Lung microvascular endothelial cell (primary cell): ENCODE data around the gene LCN6. TPM values are rescaled to one million over a fixed set of nuclear protein-coding genes. Genes with fewer than 3 reads are reported as not detected.
"Not testable (repeated sequence)": the region's sequence is repeated elsewhere in the genome, so short reads cannot be mapped to it uniquely, and the experiment has no call there.

Experiments used
- DNase-seq, 2 donors: peaks; one replicate each; pipeline versions ENCODE4 v3.0.0 to v3.0.0-alpha.2; 2010; ENCODE audit warnings: low read depth in 2 of 2
- total RNA-seq: library from RNA; depleted of rRNA; stranded (reverse); fragments of >200 nt; gene quantifications from 2 replicates; pipeline ENCODE4 v1.2.1, GENCODE V29; 2014

The LCN6 gene
- total RNA-seq, 1 donor from 2014 or later: not detected

DNA sequence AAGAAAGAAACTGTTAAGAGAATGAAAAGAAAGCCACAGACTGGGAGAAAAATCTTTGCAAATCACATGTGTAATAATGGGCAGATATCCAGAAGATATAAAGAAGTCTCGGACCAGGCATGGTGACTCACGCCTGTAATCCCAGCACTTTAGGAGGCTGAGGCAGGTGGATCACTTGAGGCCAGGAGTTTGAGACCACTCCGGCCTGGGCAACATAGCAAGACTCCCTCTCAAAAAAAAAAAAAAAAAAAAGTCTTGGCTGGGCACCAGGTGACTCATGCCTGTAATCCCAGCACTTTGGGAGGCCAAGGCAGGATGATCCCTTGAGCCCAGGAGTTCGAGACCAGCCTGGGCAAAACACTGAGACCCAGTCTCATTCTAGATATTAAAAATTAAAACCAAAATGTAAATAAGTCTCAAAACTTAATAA is 37.1 kb downstream of the LCN6 start:
- peak in 1 of 2 donors; percentile 67 for DNase-seq

DNA sequence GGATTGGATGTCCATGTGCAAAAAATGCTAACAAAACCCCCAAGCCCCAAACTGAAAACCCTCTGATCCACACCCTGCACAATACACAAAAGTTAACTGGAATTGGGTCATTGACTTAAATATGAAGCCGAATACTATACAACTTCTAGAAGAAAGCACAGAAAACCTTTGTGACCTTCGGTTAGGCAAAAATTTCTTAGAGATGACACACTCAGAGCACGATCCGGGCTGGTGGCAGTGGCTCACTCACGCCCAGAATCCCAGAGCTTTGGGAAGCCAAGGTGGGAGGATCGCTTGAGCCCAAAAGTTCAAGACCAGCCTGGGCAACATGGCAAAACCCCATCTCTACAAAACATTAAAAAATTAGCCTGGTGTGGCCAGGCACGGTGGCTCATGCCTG is 37.8 kb downstream of the LCN6 start:
- no peak for DNase-seq

DNA sequence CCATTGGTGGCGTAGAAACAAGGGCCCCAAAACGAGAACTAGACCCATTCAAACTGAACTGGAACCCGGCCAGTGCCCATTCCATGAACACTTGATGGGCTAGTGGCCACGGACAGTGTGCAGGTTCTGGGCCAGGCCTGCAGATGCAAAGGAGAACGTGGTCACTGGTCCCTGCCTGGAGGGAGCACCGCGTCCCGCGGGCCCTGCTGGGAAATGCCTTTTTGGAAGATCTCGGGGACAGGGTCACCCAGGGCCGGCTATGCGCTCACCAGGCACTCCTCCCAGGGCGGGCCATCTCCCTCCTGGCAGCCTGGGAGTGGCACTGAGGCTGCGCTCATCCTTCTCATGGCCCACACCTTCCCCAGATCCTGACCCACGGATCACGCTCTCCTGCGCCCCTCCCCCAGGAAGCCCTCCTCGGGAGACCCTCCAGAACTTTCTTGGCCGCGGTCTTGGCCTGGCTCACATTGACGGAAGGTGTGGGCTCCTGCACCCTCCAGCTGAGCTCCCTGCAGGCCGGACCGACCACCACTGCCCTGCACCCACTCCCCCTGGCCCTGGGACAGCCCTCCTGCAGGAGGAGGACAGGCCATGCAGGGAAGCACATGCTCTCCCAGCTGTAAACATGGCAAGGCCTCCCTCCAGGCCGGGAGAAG is 38.7 kb downstream of the LCN6 start:
- no peak for DNase-seq

DNA sequence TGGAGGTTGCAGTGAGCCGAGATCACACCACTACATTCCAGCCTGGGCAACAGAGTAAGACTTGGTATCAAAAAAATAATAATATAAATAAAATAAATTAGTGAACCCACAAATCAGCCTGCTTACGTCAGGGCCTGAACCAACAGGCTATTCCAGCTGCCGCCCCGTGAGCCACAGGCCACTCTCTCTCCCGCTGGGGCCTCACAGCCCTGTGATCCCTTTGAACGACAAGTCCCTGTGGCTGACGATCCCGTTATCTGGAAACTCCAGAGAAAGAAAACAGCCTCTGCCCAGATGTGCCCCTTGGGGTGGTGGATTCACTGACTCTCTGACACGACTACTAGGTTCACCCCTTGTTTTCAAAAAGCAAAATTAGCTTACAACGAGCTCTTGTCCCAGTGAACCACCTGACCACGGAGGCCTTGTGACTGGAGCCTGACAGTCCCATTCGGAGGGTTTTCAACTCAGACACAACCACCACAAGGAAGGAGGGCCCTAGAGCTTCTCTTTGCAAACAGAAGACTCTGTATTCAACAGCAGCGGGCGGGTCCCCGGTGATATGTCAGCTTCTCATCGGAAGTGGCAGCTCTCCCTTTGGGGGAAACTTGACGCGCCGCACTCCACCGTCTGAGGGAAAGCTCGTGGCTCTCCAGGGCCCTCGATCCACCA is 40.3 kb downstream of the LCN6 start:
- no peak for DNase-seq

DNA sequence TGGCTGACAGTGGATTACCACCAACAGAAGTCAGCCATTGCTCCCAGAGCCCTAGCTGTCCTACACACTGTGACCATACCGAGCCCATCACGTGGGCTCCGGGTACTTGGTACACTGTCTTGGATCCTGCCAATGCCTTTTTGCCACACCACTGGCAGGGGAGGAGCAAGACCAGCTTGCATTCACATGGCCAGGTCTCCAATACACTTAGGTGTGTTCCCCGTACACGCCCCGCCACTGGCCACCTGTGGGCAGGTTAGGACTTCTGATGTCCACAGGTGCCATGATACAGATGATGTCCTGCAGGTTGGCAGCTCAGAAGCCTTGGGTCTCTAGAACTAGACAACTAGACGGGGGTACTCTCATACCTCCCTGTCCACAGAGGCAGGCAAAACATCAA is 41.3 kb downstream of the LCN6 start:
- no peak for DNase-seq

DNA sequence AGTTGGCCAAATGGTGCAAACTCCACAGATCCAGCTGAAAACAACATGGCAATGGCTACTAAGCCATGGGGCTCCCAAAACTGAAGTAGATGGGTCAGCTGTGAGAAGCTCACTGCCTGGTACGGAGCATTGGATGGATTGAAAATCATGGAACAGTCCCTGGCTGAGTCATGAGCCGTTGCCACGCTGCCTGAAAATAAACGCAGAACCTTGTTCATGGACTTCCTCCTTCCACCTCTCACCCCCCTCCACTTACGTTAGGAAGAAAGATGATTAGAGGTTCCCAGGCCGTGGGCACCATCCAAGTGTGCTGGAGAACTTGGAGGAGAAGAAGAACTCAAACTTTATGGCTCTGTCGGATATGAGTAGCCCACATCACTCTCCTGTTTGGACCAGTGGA is 42.8 kb downstream of the LCN6 start:
- peak in 1 of 2 donors; percentile 74 for DNase-seq

DNA sequence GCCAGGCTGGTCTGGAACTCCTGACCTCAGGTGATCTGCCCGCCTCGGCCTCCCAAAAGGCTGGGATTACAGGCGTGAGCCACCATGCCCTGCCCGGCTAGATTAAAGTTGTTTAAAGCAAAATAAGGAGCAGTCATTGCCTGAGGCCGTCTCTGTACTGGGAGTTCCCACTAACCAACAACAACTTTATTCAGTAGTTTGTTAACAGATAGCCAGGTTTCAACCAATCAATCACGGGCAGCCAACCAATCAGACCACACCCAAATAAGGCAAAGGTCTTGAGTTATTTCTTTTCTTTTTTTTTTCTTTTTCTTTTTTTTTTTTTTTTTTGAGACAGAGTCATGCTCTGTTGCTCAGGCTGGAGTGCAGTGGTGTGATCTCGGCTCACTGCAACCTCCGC is 43.6 kb downstream of the LCN6 start:
- DNase-seq: not testable (repeated sequence)

DNA sequence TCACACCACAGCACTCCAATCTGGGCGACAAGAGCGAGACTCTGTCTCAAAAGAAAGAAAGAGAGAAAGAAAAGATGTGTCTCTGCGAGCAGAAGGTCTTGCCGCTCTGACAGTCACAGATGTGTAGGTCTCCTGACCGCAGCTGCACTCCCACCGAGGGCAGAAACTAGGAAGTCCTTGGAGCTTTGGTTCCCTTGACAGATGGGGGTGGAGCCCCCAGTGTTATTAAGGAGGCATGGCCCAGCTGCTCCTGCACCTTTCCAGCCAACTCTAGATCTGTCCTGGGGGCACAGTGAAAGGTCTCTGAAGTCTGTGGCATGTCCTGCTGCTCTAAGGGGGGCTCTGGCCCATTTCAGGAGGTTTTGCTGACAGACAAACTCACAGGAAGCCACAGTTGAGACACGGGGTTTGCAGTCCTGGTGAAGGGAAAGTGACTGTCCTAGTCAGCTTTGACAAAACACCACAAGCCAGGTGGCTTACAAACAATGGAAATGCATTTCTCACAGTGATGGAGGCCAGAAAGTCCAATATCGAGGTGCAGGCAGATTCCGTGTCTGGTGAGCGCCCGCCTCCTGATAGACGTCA is 45.0 kb downstream of the LCN6 start:
- DNase-seq: no peak

DNA sequence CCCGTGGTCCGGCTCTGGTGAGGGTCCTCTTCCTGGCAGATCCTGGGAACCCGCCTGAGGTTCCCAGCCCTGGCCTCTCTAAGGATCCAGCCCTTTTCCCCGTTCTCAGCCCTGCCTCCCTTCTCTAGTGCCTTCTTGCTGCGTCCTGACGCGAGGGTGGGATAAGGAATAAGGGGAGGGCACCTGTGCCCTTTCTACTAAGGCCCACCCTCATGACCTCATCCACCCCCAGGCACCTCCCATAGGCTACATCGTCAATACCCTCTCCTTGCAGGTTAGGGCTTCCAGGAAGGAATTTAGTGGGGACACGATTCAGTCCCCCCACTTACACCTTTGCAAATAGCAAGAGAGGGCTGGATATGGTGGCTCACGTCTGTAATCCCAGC is 46.7 kb downstream of the LCN6 start:
- DNase-seq: no peak

DNA sequence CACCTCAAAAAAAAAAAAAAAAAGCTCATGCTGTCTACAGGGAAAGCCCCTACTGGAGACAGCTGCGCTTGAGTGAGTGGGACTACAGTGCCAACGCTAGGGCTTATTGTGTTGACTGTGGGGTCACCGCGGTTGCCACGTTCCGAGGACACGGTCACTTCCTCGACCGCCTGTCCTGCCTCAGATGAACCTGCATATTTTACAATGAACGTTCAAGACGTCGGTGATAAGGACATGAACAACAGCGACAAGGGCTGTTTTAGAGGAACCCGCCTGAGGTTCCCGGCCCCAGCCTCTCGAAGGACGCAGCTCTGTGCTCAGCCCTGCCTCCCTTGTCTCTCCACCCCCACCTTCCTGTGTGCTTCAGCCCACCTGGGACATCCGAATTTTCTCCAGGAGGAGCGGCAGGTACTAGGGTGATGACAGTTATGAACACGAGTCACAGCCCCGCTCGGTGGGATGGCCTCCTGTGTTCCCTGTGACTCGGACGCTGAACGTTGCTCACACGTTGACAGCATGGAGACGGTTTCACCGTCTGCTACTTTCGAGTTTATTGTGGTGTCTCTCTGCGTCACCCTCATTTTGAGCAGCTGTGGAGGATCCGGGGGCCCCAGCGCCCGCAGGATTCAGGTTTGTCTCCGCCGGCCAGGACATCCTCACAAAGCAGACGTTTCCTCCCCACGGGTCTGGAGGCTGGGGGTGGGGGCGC is 47.2 kb downstream of the LCN6 start:
- DNase-seq: peak in 1 of 2 donors; percentile 36

DNA sequence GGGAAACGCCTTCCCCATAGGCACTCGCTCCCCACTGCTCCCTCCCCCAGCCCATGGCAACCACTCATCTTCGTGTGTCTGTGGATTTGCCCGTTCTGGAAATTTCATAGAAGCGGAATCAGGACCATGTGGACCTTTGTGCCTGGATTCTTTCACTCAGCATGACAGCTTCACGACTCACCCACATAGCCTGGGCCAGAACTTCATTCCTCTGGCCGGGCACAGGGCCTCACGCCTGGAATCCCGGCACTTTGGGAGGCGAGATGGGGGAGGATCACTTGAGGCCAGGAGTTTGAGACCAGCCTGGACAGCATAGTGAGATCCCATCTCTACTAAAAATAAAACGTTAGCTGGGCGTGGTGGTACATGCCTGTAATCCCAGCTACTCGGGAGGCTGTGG is 48.0 kb downstream of the LCN6 start:
- no peak for DNase-seq

DNA sequence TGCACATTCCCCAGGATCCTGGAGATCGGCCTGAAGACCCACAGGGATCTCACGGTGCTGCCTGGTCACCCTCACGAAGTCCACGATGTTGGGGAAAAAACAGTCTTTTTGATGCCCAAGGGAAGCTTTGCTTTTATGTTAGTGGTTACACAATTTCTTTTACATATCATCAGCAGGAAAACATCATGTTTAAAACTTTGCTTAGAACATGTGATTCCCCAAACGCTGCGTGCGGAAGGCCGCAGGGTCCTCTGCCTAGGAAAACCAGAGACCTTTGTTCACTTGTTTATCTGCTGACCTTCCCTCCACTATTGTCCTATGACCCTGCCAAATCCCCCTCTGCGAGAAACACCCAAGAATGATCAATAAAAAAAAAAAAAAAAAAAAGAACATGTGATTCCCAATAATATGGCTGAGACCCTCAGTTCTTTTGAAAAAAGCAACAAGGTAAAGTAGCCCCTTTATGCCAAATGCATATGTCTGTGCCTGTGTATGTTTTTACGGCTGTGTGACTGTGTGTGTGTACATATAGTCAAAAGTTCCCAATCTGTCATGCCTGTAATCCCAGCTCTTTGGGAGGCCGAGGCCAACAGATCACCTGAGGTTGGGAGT is 49.6 kb downstream of the LCN6 start:
- no peak for DNase-seq

DNA sequence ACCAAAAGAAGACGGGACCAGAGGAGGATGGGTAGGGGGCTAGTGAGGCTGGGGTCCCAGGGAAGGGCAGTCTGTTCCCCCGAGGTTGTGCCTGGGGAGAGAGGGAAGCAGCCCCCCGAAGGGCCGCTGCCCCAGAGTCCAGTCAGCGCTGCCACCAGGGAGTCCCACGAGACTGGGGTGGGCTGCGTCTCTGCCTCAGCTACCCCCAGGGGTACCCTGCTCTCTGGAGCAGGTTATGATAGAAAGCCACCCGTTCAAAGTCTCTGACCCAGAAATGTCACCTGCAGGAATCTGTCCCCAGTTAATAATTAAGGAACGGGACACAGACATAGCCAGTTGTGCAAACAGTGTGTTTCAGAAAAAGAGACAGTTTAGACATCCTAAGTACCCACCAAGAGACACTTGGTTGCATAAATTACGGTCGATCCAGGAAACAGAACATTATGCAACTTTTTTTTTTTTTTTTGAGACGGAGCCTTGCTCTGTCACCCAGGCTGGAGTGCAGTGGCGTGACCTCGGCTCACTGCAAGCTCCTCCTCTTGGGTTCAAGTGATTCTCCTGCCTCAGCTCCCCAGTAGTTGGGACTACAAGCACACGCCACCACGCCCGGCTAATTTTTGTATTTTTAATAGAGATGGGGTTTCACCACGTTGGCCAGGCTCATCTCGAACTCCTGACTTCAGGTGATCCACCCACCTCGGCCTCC is 50.4 kb downstream of the LCN6 start:
- DNase-seq: no peak

DNA sequence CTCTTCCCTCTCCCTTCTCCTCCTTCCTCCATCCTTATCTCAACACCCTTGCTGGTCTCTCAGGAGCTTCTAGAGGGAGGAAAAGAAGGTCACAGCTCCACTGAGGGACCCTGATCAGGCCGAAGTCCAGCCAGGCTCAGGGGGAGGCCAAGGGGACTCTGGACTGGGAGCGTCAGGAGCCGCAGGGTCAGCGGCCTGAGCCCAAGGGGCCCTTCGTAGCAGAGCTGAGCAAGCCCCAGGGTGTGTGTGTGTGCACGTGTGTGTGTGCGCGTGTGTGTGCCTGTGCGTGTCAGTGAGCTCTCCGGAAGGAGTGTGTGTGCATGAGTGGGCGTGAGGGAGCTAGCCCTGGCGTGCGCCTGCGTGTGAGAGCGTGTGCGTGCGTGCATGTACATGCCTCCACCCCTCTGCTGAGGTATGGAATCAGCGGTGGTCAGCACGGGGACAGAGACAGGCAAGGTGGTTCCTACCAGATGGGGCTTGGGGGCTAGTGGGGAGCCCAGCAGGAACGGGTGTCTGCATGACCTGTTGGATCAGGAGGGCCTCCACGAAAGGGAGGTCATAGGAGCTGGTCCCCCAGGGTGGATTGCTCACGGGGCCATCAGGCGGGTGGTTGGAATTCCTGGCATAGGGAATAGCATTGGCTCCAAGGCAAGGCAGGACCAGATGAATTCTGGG is 51.0 kb downstream of the LCN6 start:
- no peak for DNase-seq

DNA sequence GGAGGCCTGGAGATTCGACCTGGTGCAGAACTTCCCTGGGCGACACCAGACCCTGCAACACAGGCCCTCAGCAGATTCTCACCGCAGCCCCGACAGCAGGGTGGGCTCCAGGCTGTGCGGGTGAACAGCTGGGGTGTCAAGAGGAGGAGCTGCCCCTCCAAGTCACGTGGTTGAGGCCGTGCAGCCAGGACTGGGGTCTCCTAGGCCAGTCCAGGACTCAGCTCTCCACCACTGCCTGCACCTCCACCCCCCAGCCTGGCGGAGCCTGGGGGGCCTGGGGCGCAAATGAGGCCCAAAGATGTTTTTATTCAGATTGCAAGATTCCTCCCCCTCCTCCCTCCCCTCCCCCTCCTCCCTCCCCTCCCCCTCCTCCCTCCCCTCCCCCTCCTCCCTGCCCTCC is 51.8 kb downstream of the LCN6 start:
- DNase-seq: no peak

DNA sequence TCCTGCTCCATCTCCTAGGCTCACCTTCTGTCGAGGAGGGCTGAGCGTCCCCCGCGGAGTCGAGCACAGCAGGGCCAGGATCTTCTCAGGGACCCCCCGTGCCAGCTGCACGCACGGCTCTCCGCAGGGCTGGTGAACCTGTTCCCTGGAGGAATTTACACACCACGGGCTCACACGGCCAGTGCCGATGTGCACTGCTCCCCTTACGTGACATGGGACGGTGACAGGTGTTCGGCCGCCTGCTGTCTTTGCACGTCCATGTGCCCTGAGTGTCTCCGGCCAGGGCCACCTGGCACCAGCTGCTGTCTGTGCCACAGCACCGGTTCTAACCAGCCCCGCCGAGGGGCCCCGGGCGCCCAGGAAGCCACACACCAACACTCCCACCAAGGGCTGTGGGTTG is 52.4 kb downstream of the LCN6 start:
- DNase-seq: no peak

DNA sequence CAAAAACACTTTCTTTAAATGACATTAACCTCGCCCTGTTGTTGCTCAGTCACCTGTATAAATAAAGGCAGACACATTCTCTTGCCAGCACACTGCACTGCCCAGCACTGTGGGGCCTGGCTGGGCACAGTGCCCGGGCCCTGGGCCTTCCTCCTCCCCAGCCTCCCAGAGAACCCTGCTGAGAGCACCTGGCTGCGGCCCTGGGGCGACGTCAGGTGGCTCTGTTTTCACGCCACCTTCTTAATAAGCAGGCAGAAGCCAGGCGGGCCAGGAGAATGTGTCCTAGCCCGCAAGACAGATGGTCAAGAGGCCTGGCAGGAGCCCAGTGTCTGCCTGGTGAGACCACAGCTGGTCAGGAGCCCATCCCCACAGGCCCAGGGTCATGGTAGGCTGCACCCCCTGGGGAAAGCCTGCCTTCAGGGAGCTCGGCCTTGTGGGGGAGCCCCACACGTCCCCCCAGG is 52.9 kb downstream of the LCN6 start:
- DNase-seq: peak in 1 of 2 donors; percentile 41

DNA sequence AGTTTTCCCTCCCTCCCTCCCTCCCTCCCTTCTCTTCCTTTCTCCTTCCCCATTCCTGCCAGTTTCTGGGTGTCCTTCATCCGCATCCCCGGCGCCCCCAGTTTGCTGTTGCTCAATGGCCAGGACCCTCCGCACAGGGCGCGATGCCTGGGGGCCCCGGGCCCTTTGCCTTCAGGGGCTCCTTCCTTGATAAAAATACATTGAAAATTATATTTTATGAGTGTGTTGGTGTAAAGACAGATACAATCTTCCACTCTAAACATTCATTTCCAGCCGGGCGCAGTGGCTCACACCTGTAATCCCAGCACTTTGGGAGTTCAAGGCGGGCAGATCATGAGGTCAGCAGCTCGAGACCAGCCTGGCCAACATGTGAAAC is 53.5 kb downstream of the LCN6 start:
- no peak for DNase-seq

DNA sequence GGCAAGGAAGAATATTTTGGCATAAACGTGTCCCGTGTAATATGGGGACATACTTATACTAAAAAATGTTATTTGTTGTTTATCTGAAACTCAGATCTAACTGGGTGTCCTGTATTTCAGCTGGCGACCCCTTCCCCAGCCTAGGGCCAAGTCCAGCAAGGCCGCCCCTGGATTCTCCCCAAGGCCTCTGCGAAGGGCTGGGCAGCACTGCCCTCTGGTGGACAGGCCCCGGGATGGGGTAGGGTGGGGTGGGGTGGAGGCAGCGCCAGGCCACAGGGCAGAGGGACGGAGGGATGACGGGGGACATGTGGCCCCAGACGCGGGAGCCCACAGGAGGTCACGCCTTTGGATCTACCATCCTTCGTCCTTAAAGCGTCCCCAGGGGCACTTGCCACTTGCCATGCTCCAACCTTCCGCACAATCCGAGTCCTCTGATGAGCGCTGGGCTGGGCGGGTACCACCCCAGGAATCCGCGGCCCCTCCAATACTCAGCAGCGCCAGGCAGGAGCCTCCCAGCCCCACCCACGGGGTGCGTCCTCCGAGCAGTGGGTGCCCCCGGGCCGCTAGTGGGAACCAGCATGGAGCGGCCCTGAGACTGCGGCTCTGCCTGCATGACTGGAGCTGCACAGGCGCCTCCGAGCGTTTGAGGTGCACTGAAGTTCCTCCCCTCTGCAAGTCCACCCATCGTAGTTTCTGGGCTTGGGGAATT is 54.0 kb downstream of the LCN6 start:
- DNase-seq: peak; percentile 62 to 77
